ENCODE results near the gene LSM7. TPM values are rescaled to one million over a fixed set of nuclear protein-coding genes. Genes with fewer than 3 reads are reported as not detected.
A peak's percentile ranks its signal among the peaks of the same experiment; 100 is the strongest.

The LSM7 gene
- total and polyA plus RNA-seq, 9 of the 15 experiments (the other 6 are each of a cell fraction or from before 2014, with no cell fraction given) = 40.5 to 690 (median 265) TPM

GRCh38 chr19:2274931-2275535 lies 53.4 kb downstream of the LSM7 start:
- peaks cover 5% of the 10 kb centered on the region for H3K9me1 ChIP-seq (ENCODE audit: control insufficient read depth, insufficient read depth, low read length)
- no TSS peak for BruUV-seq (replicated peaks)
- peaks cover 41% of the 10 kb centered on the region for H4K20me1 ChIP-seq (replicated peaks; ENCODE audit: control insufficient read depth, insufficient read depth, low read length)
- TF ChIP-seq, protein P1, sequence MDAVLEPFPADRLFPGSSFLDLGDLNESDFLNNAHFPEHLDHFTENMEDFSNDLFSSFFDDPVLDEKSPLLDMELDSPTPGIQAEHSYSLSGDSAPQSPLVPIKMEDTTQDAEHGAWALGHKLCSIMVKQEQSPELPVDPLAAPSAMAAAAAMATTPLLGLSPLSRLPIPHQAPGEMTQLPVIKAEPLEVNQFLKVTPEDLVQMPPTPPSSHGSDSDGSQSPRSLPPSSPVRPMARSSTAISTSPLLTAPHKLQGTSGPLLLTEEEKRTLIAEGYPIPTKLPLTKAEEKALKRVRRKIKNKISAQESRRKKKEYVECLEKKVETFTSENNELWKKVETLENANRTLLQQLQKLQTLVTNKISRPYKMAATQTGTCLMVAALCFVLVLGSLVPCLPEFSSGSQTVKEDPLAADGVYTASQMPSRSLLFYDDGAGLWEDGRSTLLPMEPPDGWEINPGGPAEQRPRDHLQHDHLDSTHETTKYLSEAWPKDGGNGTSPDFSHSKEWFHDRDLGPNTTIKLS (IDR thresholded peaks at IDR 0.05; ENCODE audit: borderline replicate concordance, low read depth) = no peak
- TF ChIP-seq HSF4 (CRISPR knock-in tag; IDR thresholded peaks at IDR 0.05; ENCODE audit: borderline replicate concordance) = no peak
- no peak for TF ChIP-seq ZNF12 (CRISPR knock-in tag; IDR thresholded peaks at IDR 0.05)
- TF ChIP-seq MTF1 (CRISPR knock-in tag; IDR thresholded peaks at IDR 0.05; ENCODE audit: borderline replicate concordance) = no peak
- no peak for TF ChIP-seq ZNF695 (CRISPR knock-in tag; IDR thresholded peaks at IDR 0.05)
- TF ChIP-seq SNIP1 (IDR thresholded peaks at IDR 0.05; ENCODE audit: low read depth) = no peak
- TF ChIP-seq ZNF121 (CRISPR knock-in tag; conservative IDR thresholded peaks at IDR 0.05) = no peak
- TF ChIP-seq RHOXF2B (CRISPR knock-in tag; conservative IDR thresholded peaks at IDR 0.05) = no peak
- no peak for TF ChIP-seq FUS (optimal IDR thresholded peaks at IDR 0.05; ENCODE audit: low read depth, low read length)
- TF ChIP-seq TCF7L2 (IDR thresholded peaks at IDR 0.05; ENCODE audit: low read depth, low read length) = no peak
- no peak for TF ChIP-seq TOE1 (IDR thresholded peaks at IDR 0.05; ENCODE audit: borderline replicate concordance)
- TF ChIP-seq TOE1 (CRISPR knock-in tag; IDR thresholded peaks at IDR 0.05; ENCODE audit: borderline replicate concordance, low read depth) = no peak
- TF ChIP-seq MAZ (CRISPR knock-in tag; conservative IDR thresholded peaks at IDR 0.05 in 1 of 2, IDR thresholded peaks at IDR 0.05 in 1 of 2) = no peak
- TF ChIP-seq, protein P2, sequence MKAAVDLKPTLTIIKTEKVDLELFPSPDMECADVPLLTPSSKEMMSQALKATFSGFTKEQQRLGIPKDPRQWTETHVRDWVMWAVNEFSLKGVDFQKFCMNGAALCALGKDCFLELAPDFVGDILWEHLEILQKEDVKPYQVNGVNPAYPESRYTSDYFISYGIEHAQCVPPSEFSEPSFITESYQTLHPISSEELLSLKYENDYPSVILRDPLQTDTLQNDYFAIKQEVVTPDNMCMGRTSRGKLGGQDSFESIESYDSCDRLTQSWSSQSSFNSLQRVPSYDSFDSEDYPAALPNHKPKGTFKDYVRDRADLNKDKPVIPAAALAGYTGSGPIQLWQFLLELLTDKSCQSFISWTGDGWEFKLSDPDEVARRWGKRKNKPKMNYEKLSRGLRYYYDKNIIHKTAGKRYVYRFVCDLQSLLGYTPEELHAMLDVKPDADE (conservative IDR thresholded peaks at IDR 0.05; ENCODE audit: control insufficient read depth, low read depth, low read length) = no peak
- no peak for TF ChIP-seq MLLT1 (IDR thresholded peaks at IDR 0.05)
- TF ChIP-seq POLR2A (conservative IDR thresholded peaks at IDR 0.05) = 0 out of 2 replicates have a peak, but pooled peaks have one; percentile 21

More at GRCh38 chr19:2274931-2275535, 53.4 kb downstream of the LSM7 start:
- intact Hi-C loops (cut with micrococcal nuclease) (loop anchor here (1.0 to 5.0 kb wide), 3 partner anchors 42 to 337 kb away; no protein-coding TSS in a partner anchor), in situ Hi-C loops (cut with MboI) (loop anchor here (5.0 kb wide), 1 partner anchor 38 kb away; the partner anchor contains the start of genes PLEKHJ1 and SF3A2)
- ChIA-PET CTCF (ENCODE audit: low intra/inter-chr PET ratio) (interaction anchor here (0.6 to 1.5 kb wide), 6 partner anchors 39 to 362 kb away, joined by 3 to 5 read pairs (median 4); partner anchors contain the start of gene PLEKHJ1), POLR2A (interaction anchor here (0.6 to 7.0 kb wide), 11 partner anchors 8 to 998 kb away, joined by 3 to 86 read pairs (median 3); partner anchors contain the start of gene PLEKHJ1)
- Histone ChIP-seq H3K27ac (ENCODE audit: extremely low read depth, low read depth, low read length) (no peak overlapping the region), H3K9me3 (replicated peaks; ENCODE audit: control insufficient read depth, insufficient read depth, low read depth, low read length) (no peaks in the 10 kb centered on the region), H3K4me2 (ENCODE audit: insufficient read depth, low read length) (no peak overlapping the region), H3K4me3 (no peak overlapping the region), H2AFZ (ENCODE audit: low read depth, low read length) (no peak overlapping the region), H3K4me1 (replicated peaks in 1 of 2; ENCODE audit: control insufficient read depth in 2 of 2, insufficient read depth in 2 of 2, low read length in 2 of 2) (peaks cover 10 to 73% of the 10 kb centered on the region in 2 experiments), H3K36me3 (ENCODE audit: control insufficient read depth, insufficient read depth, low read length) (peaks cover 34% of the 10 kb centered on the region), H3K79me2 (ENCODE audit: control insufficient read depth, insufficient read depth, low read length) (peaks cover 52% of the 10 kb centered on the region), H3K9ac (ENCODE audit: insufficient read depth in 1 of 2, low read depth in 2 of 2, low read length in 2 of 2) (peak overlapping the region in 1 of 2 experiments; percentile 75; a peak in 1 of 4 replicates), H3K27me3 (ENCODE audit: control insufficient read depth in 2 of 2, insufficient read depth in 2 of 2, low read length in 2 of 2) (no peaks in the 10 kb centered on the region)
- WGBS (ENCODE audit: insufficient coverage, low coverage, missing lambda C conversion rate) = 79% methylated on average over 13 of the region's 16 CpGs
- DNase-seq (ENCODE audit: extremely low read depth in 1 of 4, low spot score in 3 of 4) = peak; percentile 53 to 71 (median 56)
- peak; percentile 82 for FAIRE-seq
- ATAC-seq = peak; percentile 7; the same call in 2 of the 3 replicates

Measured in K562 (cell line).